Spleen (tissue), 11 donors: ENCODE results near the gene POLA2. TPM values are rescaled to one million over a fixed set of nuclear protein-coding genes. Genes with fewer than 3 reads are reported as not detected.

Experiments used
- DNase-seq: peaks from one replicate; pipeline ENCODE4 v3.0.0-alpha.2; 2020
- H3K27ac ChIP-seq, 8 donors: fragments of 200-600 bp; sonication (generic) in 7 of 8; 1 replicate in 4 of 8; 2 replicates in 4 of 8; pipeline versions ENCODE4 v1.5.0 to v1.8.0; 2016 to 2021; ENCODE audit warnings: inconsistent platforms in 4 of 8, mild to moderate bottlenecking in 4 of 8, moderate library complexity in 1 of 8
- H3K27me3 ChIP-seq, 7 donors: fragments of 200-600 bp; sonication (generic) in 6 of 7; replicated peaks in 1 of 7; 1 replicate in 4 of 7; 2 replicates in 3 of 7; pipeline versions ENCODE4 v1.5.0 to v1.8.0; 2016 to 2021; ENCODE audit warnings: inconsistent platforms in 3 of 7, mild to moderate bottlenecking in 1 of 7
- H3K36me3 ChIP-seq, 6 donors: fragments of 200-600 bp; sonication (generic) in 5 of 6; 1 replicate in 4 of 6; 2 replicates in 2 of 6; pipeline versions ENCODE4 v1.5.0 to v1.8.0; 2016 to 2021; ENCODE audit warnings: inconsistent platforms in 2 of 6
- H3K4me1 ChIP-seq, 6 donors: fragments of 200-600 bp; sonication (generic) in 5 of 6; 1 replicate in 3 of 6; 2 replicates in 3 of 6; pipeline versions ENCODE4 v1.5.0 to v1.8.0; 2016 to 2021; ENCODE audit warnings: inconsistent platforms in 3 of 6
- H3K4me3 ChIP-seq, 8 donors: fragments of 200-600 bp; sonication (generic) in 7 of 8; 1 replicate in 4 of 8; 2 replicates in 4 of 8; pipeline versions ENCODE4 v1.5.0 to v1.8.0; 2016 to 2021; ENCODE audit warnings: inconsistent platforms in 4 of 8, mild to moderate bottlenecking in 4 of 8, moderate library complexity in 2 of 8
- H3K9me3 ChIP-seq, 8 donors: fragments of 200-600 bp; sonication (generic) in 7 of 8; 1 replicate in 4 of 8; 2 replicates in 4 of 8; pipeline versions ENCODE4 v1.5.0 to v1.8.0; 2016 to 2021; ENCODE audit warnings: inconsistent platforms in 4 of 8
- POLR2A ChIP-seq, 3 donors: fragments of 450-650 bp; IDR thresholded peaks; one replicate each; pipeline ENCODE4 v1.5.1; 2017; ENCODE audit warnings: antibody characterized with exemption in 3 of 3, mild to moderate bottlenecking in 1 of 3
- POLR2AphosphoS5 ChIP-seq, 3 donors: sonication (generic); formaldehyde crosslinking; IDR thresholded peaks; one replicate each; pipeline ENCODE4 v1.5.1; 2017; ENCODE audit warnings: antibody characterized with exemption in 3 of 3
- WGBS, 5 donors: extraction: QIAGEN DNeasy Blood & Tissue Kit in 3 of 5; methylation state at CpG; one replicate each; pipeline versions ENCODE4 v1.1.5 to v1.1.7; 2013 to 2018; 5-methylcytosine and 5-hydroxymethylcytosine counted together
- intact Hi-C: fragments of 100-400 bp; cut with DNase I; formaldehyde crosslinking; loops from one replicate; pipeline ENCODE4 v1.15.0; 2023; ENCODE audit warnings: low total_unique reads
- polyA plus RNA-seq, 3 donors: library from polyadenylated mRNA; stranded (reverse); fragments of 200-250 nt; gene quantifications; one replicate each; pipeline ENCODE4 v1.2.1, GENCODE V29; 2013
- total RNA-seq, 7 donors: library from RNA; depleted of rRNA in 3 of 7; stranded (reverse); fragments of >200 nt in 3 of 7; fragmentation: NEBNext Ultra II Directional in 4 of 7; extraction: Animal tissue kit (Norgen Biotek cat#: 25700) in 4 of 7; gene quantifications; one replicate each; pipeline versions ENCODE4 v1.1.0 to v1.2.1, GENCODE V29; 2016 to 2021
- TF ChIP-seq, protein P1 (sequence below), 11 experiments: fragments of 200-600 bp in 7 of 11; fragments of 450-650 bp in 4 of 11; sonication (generic) in 4 of 11; IDR thresholded peaks in 8 of 11; conservative IDR thresholded peaks in 3 of 11; 1 replicate in 7 of 11; 2 replicates in 4 of 11; pipeline versions ENCODE4 v1.4.0 to v1.8.0; 2016 to 2021; ENCODE audit warnings: antibody characterized with exemption in 11 of 11, inconsistent platforms in 4 of 11, mild to moderate bottlenecking in 1 of 11
- donor health status: healthy with polysubstance abuse.
- donor health status: DM: no; HTN: no; CAD: no; lungs with moderate emphysema.
- donor health status: DM: no; HTN: no; CAD: no.
- donor health status: Bipolar disorder and iron deficiency.
- donor health status: healthy.
- donor health status: DM: no; HTN: no; CAD: no.
- donor health status: DM: yes; HTN: yes; CAD: no.

The POLA2 gene
- total and polyA plus RNA-seq, 10 donors, result 9.0 to 25.9 (median 14.1) TPM

DNA sequence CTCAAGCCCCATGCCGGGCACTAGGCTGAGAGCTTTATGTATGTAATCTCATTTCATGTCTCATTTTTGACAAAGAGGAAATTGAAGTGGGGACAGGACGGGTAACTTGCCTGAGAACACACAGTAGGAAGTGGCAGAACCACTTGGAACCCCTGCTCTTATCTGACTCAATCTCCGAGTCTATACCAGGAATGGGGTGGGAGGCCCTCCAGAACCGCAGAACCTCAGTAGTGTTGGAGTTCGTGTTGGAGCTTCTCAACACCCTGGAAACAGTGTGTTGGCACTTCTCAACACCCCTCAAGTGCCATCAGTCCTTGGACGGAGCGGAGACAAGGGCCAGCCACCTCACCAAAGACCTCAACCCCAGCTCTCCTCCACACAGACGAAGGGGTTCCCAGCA, 38.8 kb upstream of the POLA2 start:
- H3K36me3 ChIP-seq, result no peaks in the 10 kb centered on the region
- 45 to 63% (median 54%) methylated on average over 6 to 8 of the region's 8 CpGs for WGBS, 5 donors
- no peak for DNase-seq
- H3K27me3 ChIP-seq, result peaks cover 0 to 6% (median 0%) of the 10 kb centered on the region in 7 donors
- H3K27ac ChIP-seq, result no peak overlapping the region
- TF ChIP-seq POLR2A (IDR thresholded peaks at IDR 0.05) (no peak), POLR2AphosphoS5 (IDR thresholded peaks at IDR 0.05) (no peak)
- TF ChIP-seq, protein P1, sequence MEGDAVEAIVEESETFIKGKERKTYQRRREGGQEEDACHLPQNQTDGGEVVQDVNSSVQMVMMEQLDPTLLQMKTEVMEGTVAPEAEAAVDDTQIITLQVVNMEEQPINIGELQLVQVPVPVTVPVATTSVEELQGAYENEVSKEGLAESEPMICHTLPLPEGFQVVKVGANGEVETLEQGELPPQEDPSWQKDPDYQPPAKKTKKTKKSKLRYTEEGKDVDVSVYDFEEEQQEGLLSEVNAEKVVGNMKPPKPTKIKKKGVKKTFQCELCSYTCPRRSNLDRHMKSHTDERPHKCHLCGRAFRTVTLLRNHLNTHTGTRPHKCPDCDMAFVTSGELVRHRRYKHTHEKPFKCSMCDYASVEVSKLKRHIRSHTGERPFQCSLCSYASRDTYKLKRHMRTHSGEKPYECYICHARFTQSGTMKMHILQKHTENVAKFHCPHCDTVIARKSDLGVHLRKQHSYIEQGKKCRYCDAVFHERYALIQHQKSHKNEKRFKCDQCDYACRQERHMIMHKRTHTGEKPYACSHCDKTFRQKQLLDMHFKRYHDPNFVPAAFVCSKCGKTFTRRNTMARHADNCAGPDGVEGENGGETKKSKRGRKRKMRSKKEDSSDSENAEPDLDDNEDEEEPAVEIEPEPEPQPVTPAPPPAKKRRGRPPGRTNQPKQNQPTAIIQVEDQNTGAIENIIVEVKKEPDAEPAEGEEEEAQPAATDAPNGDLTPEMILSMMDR (IDR thresholded peaks at IDR 0.05 in 8 of 11, conservative IDR thresholded peaks at IDR 0.05 in 3 of 11), result no peak
- intact Hi-C loops, result no loop called here
- H3K4me3 ChIP-seq, result no peak overlapping the region
- H3K9me3 ChIP-seq, result no peaks in the 10 kb centered on the region
- H3K4me1 ChIP-seq, result peaks cover 5 to 50% (median 26%) of the 10 kb centered on the region in 6 donors

- Histone ChIP-seq H3K4me1 (peaks cover 5 to 46% (median 26%) of the 10 kb centered on the region in 6 donors), H3K27ac (no peak overlapping the region), H3K36me3 (no peaks in the 10 kb centered on the region), H3K27me3 (peaks cover 0 to 6% (median 0%) of the 10 kb centered on the region in 7 donors), H3K9me3 (no peaks in the 10 kb centered on the region), H3K4me3 (peak overlapping the region in 1 of 8 donors; percentile 68)
- intact Hi-C loops, result no loop called here
- no peak for DNase-seq
- TF ChIP-seq POLR2AphosphoS5 (IDR thresholded peaks at IDR 0.05) (no peak), POLR2A (IDR thresholded peaks at IDR 0.05) (no peak)
- TF ChIP-seq, protein P1 (IDR thresholded peaks at IDR 0.05 in 8 of 11, conservative IDR thresholded peaks at IDR 0.05 in 3 of 11), result no peak
- WGBS, 5 donors, result 57 to 80% (median 65%) methylated on average over 5 of the region's 5 CpGs
These were observed 36.9 kb upstream of the POLA2 start for GRCh38 chr11:65224930-65225278.

DNA sequence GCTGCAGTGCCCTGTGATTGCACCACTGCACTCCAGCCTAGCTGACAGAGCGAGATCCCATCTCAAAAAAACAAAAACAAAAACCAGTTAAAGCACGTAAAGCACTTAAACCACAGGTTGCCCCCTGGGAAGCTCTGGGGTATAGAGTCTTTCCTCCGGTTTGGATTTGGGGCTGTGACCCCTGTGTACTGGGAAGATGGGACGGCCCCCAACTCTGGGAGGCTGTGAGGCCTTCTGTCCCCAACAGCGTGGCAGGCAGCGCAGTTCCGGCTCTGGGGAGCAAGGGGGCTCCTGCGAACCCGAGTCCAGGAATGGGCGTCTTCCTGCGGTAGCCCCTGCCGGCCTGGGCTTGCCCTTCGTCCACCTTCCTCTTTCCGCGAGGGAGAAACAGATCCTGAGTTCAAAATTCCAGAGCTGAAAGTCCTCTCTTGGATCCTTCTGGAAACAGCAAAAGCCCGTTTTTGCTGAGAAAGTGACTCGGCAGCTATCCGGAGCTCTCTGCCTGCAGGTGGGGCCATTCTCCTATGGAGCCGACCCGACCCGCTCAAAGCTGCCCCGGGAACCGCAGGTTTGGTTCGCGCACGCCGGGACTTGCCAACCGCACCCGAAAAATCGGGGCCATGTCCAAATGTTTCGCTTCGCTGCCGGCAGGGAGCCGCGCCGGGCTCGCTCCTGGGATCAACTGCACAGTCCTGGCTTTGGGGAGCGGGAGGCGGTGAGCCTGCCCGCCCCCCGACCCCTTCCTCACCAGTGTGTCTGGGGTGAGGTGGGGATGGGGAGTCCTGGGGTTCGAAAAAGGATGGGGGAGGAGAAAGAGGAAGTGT, 36.3 kb upstream of the POLA2 start:
- Histone ChIP-seq H3K27me3 (peaks cover 0 to 6% (median 0%) of the 10 kb centered on the region in 7 donors), H3K36me3 (no peaks in the 10 kb centered on the region), H3K4me1 (peaks cover 5 to 44% (median 26%) of the 10 kb centered on the region in 6 donors), H3K9me3 (peaks cover 0 to 3% (median 0%) of the 10 kb centered on the region in 8 donors), H3K27ac (peak overlapping the region in 2 of 8 donors; percentile 7 to 65), H3K4me3 (peak overlapping the region; percentile 4 to 68 (median 43))
- WGBS, 5 donors, result 5 to 9% (median 6%) methylated on average over 27 to 42 of the region's 42 CpGs
- intact Hi-C loops, result no loop called here
- peak; percentile 85 for DNase-seq
- TF ChIP-seq, protein P1 (IDR thresholded peaks at IDR 0.05 in 8 of 11, conservative IDR thresholded peaks at IDR 0.05 in 3 of 11), result peak in 10 of 11 experiments; percentile 21 to 62 (median 50)
- TF ChIP-seq POLR2A (IDR thresholded peaks at IDR 0.05) (no peak), POLR2AphosphoS5 (IDR thresholded peaks at IDR 0.05) (peak in 2 of 3 donors; percentile 25 to 49)

GRCh38 chr11:65226103-65226442, 35.7 kb upstream of the POLA2 start:
- H3K4me3 ChIP-seq, result peak overlapping the region in 7 of 8 donors; percentile 4 to 68 (median 43)
- TF ChIP-seq POLR2A (IDR thresholded peaks at IDR 0.05) (no peak), POLR2AphosphoS5 (IDR thresholded peaks at IDR 0.05) (no peak)
- TF ChIP-seq, protein P1 (IDR thresholded peaks at IDR 0.05 in 8 of 11, conservative IDR thresholded peaks at IDR 0.05 in 3 of 11), result no peak
- H3K27ac ChIP-seq, result peak overlapping the region in 2 of 8 donors; percentile 7 to 65

More at GRCh38 chr11:65226103-65226442, 35.7 kb upstream of the POLA2 start:
- WGBS, 5 donors, result 34 to 39% (median 37%) methylated on average over 7 of the region's 7 CpGs
- peaks cover 0 to 3% (median 0%) of the 10 kb centered on the region in 8 donors for H3K9me3 ChIP-seq
- peaks cover 0 to 6% (median 0%) of the 10 kb centered on the region in 7 donors for H3K27me3 ChIP-seq
- no peaks in the 10 kb centered on the region for H3K36me3 ChIP-seq
- intact Hi-C loops, result no loop called here
- no peak for DNase-seq
- peaks cover 5 to 44% (median 26%) of the 10 kb centered on the region in 6 donors for H3K4me1 ChIP-seq
